Activated naive CD8-positive, alpha-beta T cell treated with anti-CD3 and anti-CD28 coated beads for 36 hours (primary cell): Measurements from ENCODE around the gene WDR70. TPM values are rescaled to one million over a fixed set of nuclear protein-coding genes. Genes with fewer than 3 reads are reported as not detected.
"Not testable (repeated sequence)": the region's sequence is repeated elsewhere in the genome, so short reads cannot be mapped to it uniquely, and the experiment has no call there.

Source experiments
- DNase-seq: peaks from one replicate; pipeline ENCODE4 v3.0.0; 2021
- H3K27ac Mint-ChIP-seq: one replicate; pipeline ENCODE4 v1.8.0; 2022; ENCODE audit warnings: mild to moderate bottlenecking, moderate library complexity, mixed read lengths
- H3K27me3 Mint-ChIP-seq: one replicate; pipeline ENCODE4 v1.8.0; 2022; ENCODE audit warnings: mild to moderate bottlenecking, mixed read lengths
- H3K36me3 Mint-ChIP-seq: one replicate; pipeline ENCODE4 v1.8.0; 2021; ENCODE audit warnings: mild to moderate bottlenecking, mixed read lengths
- H3K4me1 Mint-ChIP-seq: one replicate; pipeline ENCODE4 v1.8.0; 2021; ENCODE audit warnings: mixed read lengths
- H3K4me3 Mint-ChIP-seq: one replicate; pipeline ENCODE4 v1.8.0; 2022; ENCODE audit warnings: mild to moderate bottlenecking, moderate library complexity, mixed read lengths
- H3K9me3 Mint-ChIP-seq: one replicate; pipeline ENCODE4 v1.8.0; 2022; ENCODE audit warnings: mixed read lengths
- total RNA-seq, 2 experiments: library from RNA; stranded (reverse); gene quantifications; one replicate each; pipeline ENCODE4 v1.2.3, GENCODE V29; 2021

Gene WDR70
- total RNA-seq, 2 experiments from 2014 or later, result 36.2 to 36.8 TPM

GRCh38 chr5:37435261-37435660 is 56.1 kb downstream of the WDR70 start:
- Mint-ChIP-seq H3K4me1 (peaks cover 17% of the 10 kb centered on the region), H3K4me3 (no peak overlapping the region), H3K27ac (no peak overlapping the region), H3K36me3 (peaks cover 21% of the 10 kb centered on the region), H3K9me3 (no peaks in the 10 kb centered on the region), H3K27me3 (no peaks in the 10 kb centered on the region)
- DNase-seq, result no peak

- Mint-ChIP-seq H3K4me3 (no peak overlapping the region), H3K9me3 (no peaks in the 10 kb centered on the region), H3K4me1 (peaks cover 17% of the 10 kb centered on the region), H3K36me3 (peaks cover 22% of the 10 kb centered on the region), H3K27ac (no peak overlapping the region), H3K27me3 (no peaks in the 10 kb centered on the region)
- DNase-seq, result no peak
Measured at GRCh38 chr5:37436146-37436934, 57.2 kb downstream of the WDR70 start.

GRCh38 chr5:37437711-37438110 is 58.6 kb downstream of the WDR70 start:
- Mint-ChIP-seq H3K36me3 (peaks cover 19% of the 10 kb centered on the region), H3K4me1 (peaks cover 17% of the 10 kb centered on the region), H3K9me3 (no peaks in the 10 kb centered on the region), H3K27me3 (no peaks in the 10 kb centered on the region), H3K4me3 (no peak overlapping the region), H3K27ac (no peak overlapping the region)
- no peak for DNase-seq

GRCh38 chr5:37445783-37446182 is 66.7 kb downstream of the WDR70 start:
- not testable (repeated sequence) for H3K27ac Mint-ChIP-seq, H3K4me3 Mint-ChIP-seq, H3K9me3 Mint-ChIP-seq, DNase-seq, H3K4me1 Mint-ChIP-seq, H3K27me3 Mint-ChIP-seq
- H3K36me3 Mint-ChIP-seq, result peaks cover 52% of the 10 kb centered on the region

- Mint-ChIP-seq H3K4me1 (no peaks in the 10 kb centered on the region), H3K9me3 (peaks cover 19% of the 10 kb centered on the region), H3K36me3 (peaks cover 78% of the 10 kb centered on the region), H3K4me3 (no peak overlapping the region), H3K27me3 (no peaks in the 10 kb centered on the region), H3K27ac (no peak overlapping the region)
- DNase-seq, result no peak
Measured at GRCh38 chr5:37448941-37449340, 69.8 kb downstream of the WDR70 start.

- H3K4me3 Mint-ChIP-seq, H3K4me1 Mint-ChIP-seq, H3K27me3 Mint-ChIP-seq, H3K27ac Mint-ChIP-seq, DNase-seq: not testable (repeated sequence)
- peaks cover 14% of the 10 kb centered on the region for H3K9me3 Mint-ChIP-seq
- H3K36me3 Mint-ChIP-seq, result peaks cover 61% of the 10 kb centered on the region
Measured at GRCh38 chr5:37451991-37452390, 72.9 kb downstream of the WDR70 start.

GRCh38 chr5:37453252-37453651 is 74.1 kb downstream of the WDR70 start:
- H3K4me1 Mint-ChIP-seq, result not testable (repeated sequence)
- H3K36me3 Mint-ChIP-seq, result peaks cover 59% of the 10 kb centered on the region

GRCh38 chr5:37454402-37455055 is 75.4 kb downstream of the WDR70 start:
- H3K36me3 Mint-ChIP-seq, result peaks cover 52% of the 10 kb centered on the region
- not testable (repeated sequence) for H3K4me3 Mint-ChIP-seq, H3K27me3 Mint-ChIP-seq, DNase-seq, H3K27ac Mint-ChIP-seq, H3K4me1 Mint-ChIP-seq
- peaks cover 14% of the 10 kb centered on the region for H3K9me3 Mint-ChIP-seq

More at GRCh38 chr5:37453252-37453651, 74.1 kb downstream of the WDR70 start:
- peaks cover 14% of the 10 kb centered on the region for H3K9me3 Mint-ChIP-seq
- H3K4me3 Mint-ChIP-seq, H3K27me3 Mint-ChIP-seq, DNase-seq, H3K27ac Mint-ChIP-seq: not testable (repeated sequence)

GRCh38 chr5:37463191-37464051 is 84.3 kb downstream of the WDR70 start:
- not testable (repeated sequence) for DNase-seq, H3K4me3 Mint-ChIP-seq, H3K9me3 Mint-ChIP-seq, H3K4me1 Mint-ChIP-seq, H3K27ac Mint-ChIP-seq, H3K27me3 Mint-ChIP-seq
- H3K36me3 Mint-ChIP-seq, result peaks cover 18% of the 10 kb centered on the region

GRCh38 chr5:37464581-37464980 is 85.5 kb downstream of the WDR70 start:
- peaks cover 26% of the 10 kb centered on the region for H3K36me3 Mint-ChIP-seq
- not testable (repeated sequence) for H3K4me3 Mint-ChIP-seq, H3K9me3 Mint-ChIP-seq, DNase-seq, H3K4me1 Mint-ChIP-seq, H3K27me3 Mint-ChIP-seq, H3K27ac Mint-ChIP-seq

GRCh38 chr5:37469383-37469782 is 90.3 kb downstream of the WDR70 start:
- H3K4me3 Mint-ChIP-seq, H3K4me1 Mint-ChIP-seq, H3K27ac Mint-ChIP-seq, H3K27me3 Mint-ChIP-seq, DNase-seq: not testable (repeated sequence)
- peaks cover 46% of the 10 kb centered on the region for H3K36me3 Mint-ChIP-seq
- peaks cover 13% of the 10 kb centered on the region for H3K9me3 Mint-ChIP-seq

- no peak for DNase-seq
- no peaks in the 10 kb centered on the region for H3K27me3 Mint-ChIP-seq
- no peak overlapping the region for H3K27ac Mint-ChIP-seq
- peaks cover 13% of the 10 kb centered on the region for H3K9me3 Mint-ChIP-seq
- no peak overlapping the region for H3K4me3 Mint-ChIP-seq
- peaks cover 42% of the 10 kb centered on the region for H3K36me3 Mint-ChIP-seq
- no peaks in the 10 kb centered on the region for H3K4me1 Mint-ChIP-seq
Measured at GRCh38 chr5:37471666-37472197, 92.6 kb downstream of the WDR70 start.

GRCh38 chr5:37477426-37477825 is 98.3 kb downstream of the WDR70 start:
- H3K4me3 Mint-ChIP-seq, result no peak overlapping the region

GRCh38 chr5:37478121-37478894 is 99.2 kb downstream of the WDR70 start:
- Mint-ChIP-seq H3K4me3 (no peak overlapping the region), H3K36me3 (peaks cover 60% of the 10 kb centered on the region), H3K4me1 (no peaks in the 10 kb centered on the region), H3K27ac (no peak overlapping the region), H3K27me3 (no peaks in the 10 kb centered on the region), H3K9me3 (peaks cover 14% of the 10 kb centered on the region)
- no peak for DNase-seq

More at GRCh38 chr5:37477426-37477825, 98.3 kb downstream of the WDR70 start:
- no peaks in the 10 kb centered on the region for H3K4me1 Mint-ChIP-seq
- no peak for DNase-seq
- H3K27ac Mint-ChIP-seq, result no peak overlapping the region
- peaks cover 14% of the 10 kb centered on the region for H3K9me3 Mint-ChIP-seq
- no peaks in the 10 kb centered on the region for H3K27me3 Mint-ChIP-seq
- H3K36me3 Mint-ChIP-seq, result peaks cover 58% of the 10 kb centered on the region
